ENCODE measurements around the gene NME2. TPM values are rescaled to one million over a fixed set of nuclear protein-coding genes. Genes with fewer than 3 reads are reported as not detected.

NME2 gene
- total and polyA plus RNA-seq, 10 of the 15 experiments (the other 5 are each of a cell fraction or from before 2014, with no cell fraction given): 497 to 1,030 (median 786) TPM

DNA sequence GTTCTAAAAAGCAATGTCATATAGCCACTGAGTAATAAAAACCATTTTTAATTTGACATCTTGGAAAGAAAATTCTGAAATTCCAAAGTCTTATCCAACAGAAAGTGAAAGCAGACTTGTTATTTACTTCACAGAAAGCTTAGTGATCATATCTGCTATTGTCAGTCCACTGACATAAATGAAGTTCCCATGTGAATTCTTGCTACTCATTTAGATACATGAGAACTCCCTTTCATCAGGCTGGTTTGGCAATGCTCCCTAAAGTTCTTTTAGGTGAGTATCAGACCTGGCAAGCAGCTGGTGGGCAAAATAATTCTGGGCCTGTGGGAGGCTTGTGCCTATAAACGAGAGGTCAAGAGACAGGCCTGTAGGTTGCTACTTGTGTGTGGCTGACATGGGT, 23.4 kb downstream of the NME2 start:
- CTCF ChIA-PET: no interaction called here
- no peak overlapping the region for H3K4me3 ChIP-seq
- no peaks in the 10 kb centered on the region for H3K9me3 ChIP-seq (replicated peaks; ENCODE audit: control insufficient read depth, insufficient read depth, low read length)
- intact Hi-C loops (cut with micrococcal nuclease; ENCODE audit: unreplicated experiment): no loop called here
- no peaks in the 10 kb centered on the region for H3K4me1 ChIP-seq (ENCODE audit: control insufficient read depth, insufficient read depth, low read length)
- H4K20me1 ChIP-seq (ENCODE audit: control insufficient read depth, insufficient read depth): no peaks in the 10 kb centered on the region
- ATAC-seq (no peak), DNase-seq (ENCODE audit: low read depth, low spot score) (no peak), FAIRE-seq (no peak)
- H3K36me3 ChIP-seq (ENCODE audit: control insufficient read depth in 2 of 2, insufficient read depth in 2 of 2, low read length in 1 of 2): peaks cover 2 to 23% of the 10 kb centered on the region in 2 experiments
- no peak overlapping the region for H3K9ac ChIP-seq (ENCODE audit: control insufficient read depth, insufficient read depth, low read length)
- no peak overlapping the region for H3K4me2 ChIP-seq (ENCODE audit: control insufficient read depth, insufficient read depth)
- H3K27ac ChIP-seq (ENCODE audit: control insufficient read depth, insufficient read depth): no peak overlapping the region
- 59% methylated on average over 1 of the region's 1 CpG for WGBS (ENCODE audit: insufficient coverage, insufficient replicate concordance, low lambda C conversion rate, missing lambda C conversion rate)
- H3K79me2 ChIP-seq (ENCODE audit: control insufficient read depth, insufficient read depth, low read length): no peaks in the 10 kb centered on the region
- in situ Hi-C loops (cut with MboI): loop anchor here (10.0 kb wide), 1 partner anchor 345 kb away; no protein-coding TSS in a partner anchor
- POLR2A ChIA-PET: no interaction called here
- no peak overlapping the region for H2AFZ ChIP-seq (ENCODE audit: control insufficient read depth, low read depth, low read length)
- SMC1A ChIA-PET (ENCODE audit: uncharacterized antibody, unreplicated experiment): no interaction called here
- no peaks in the 10 kb centered on the region for H3K27me3 ChIP-seq (replicated peaks in 1 of 2; ENCODE audit: control insufficient read depth in 2 of 2, insufficient read depth in 2 of 2, low read length in 1 of 2)
- no TSS peak for BruUV-seq (replicated peaks)
- RAD21 ChIA-PET (ENCODE audit: unreplicated experiment): no interaction called here
- no peak for TF ChIP-seq ETV6 (conservative IDR thresholded peaks at IDR 0.05 in 1 of 2, IDR thresholded peaks at IDR 0.05 in 1 of 2; ENCODE audit: borderline replicate concordance in 1 of 2, low read depth in 1 of 2)
- no peak for TF ChIP-seq ZBED1 (IDR thresholded peaks at IDR 0.05; ENCODE audit: borderline replicate concordance)
- TF ChIP-seq, protein P1, sequence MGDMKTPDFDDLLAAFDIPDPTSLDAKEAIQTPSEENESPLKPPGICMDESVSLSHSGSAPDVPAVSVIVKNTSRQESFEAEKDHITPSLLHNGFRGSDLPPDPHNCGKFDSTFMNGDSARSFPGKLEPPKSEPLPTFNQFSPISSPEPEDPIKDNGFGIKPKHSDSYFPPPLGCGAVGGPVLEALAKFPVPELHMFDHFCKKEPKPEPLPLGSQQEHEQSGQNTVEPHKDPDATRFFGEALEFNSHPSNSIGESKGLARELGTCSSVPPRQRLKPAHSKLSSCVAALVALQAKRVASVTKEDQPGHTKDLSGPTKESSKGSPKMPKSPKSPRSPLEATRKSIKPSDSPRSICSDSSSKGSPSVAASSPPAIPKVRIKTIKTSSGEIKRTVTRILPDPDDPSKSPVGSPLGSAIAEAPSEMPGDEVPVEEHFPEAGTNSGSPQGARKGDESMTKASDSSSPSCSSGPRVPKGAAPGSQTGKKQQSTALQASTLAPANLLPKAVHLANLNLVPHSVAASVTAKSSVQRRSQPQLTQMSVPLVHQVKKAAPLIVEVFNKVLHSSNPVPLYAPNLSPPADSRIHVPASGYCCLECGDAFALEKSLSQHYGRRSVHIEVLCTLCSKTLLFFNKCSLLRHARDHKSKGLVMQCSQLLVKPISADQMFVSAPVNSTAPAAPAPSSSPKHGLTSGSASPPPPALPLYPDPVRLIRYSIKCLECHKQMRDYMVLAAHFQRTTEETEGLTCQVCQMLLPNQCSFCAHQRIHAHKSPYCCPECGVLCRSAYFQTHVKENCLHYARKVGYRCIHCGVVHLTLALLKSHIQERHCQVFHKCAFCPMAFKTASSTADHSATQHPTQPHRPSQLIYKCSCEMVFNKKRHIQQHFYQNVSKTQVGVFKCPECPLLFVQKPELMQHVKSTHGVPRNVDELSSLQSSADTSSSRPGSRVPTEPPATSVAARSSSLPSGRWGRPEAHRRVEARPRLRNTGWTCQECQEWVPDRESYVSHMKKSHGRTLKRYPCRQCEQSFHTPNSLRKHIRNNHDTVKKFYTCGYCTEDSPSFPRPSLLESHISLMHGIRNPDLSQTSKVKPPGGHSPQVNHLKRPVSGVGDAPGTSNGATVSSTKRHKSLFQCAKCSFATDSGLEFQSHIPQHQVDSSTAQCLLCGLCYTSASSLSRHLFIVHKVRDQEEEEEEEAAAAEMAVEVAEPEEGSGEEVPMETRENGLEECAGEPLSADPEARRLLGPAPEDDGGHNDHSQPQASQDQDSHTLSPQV (IDR thresholded peaks at IDR 0.05): no peak
- TF ChIP-seq POLR2AphosphoS2 (IDR thresholded peaks at IDR 0.05; ENCODE audit: low read depth, low read length): no peak
- no peak for TF ChIP-seq CEBPB (IDR thresholded peaks at IDR 0.05; ENCODE audit: borderline replicate concordance in 1 of 2, low read depth in 2 of 2, low read length in 2 of 2)
- no peak for TF ChIP-seq SRF (IDR thresholded peaks at IDR 0.05; ENCODE audit: low read depth in 2 of 2, low read length in 2 of 2)
- no peak for TF ChIP-seq STAT1 (conservative IDR thresholded peaks at IDR 0.05)
- TF ChIP-seq DPF2 (IDR thresholded peaks at IDR 0.05): no peak
- no peak for TF ChIP-seq HDGF (IDR thresholded peaks at IDR 0.05)
- TF ChIP-seq HDAC6 (IDR thresholded peaks at IDR 0.05; ENCODE audit: unreplicated experiment): no peak
- TF ChIP-seq TARDBP (IDR thresholded peaks at IDR 0.05; ENCODE audit: borderline replicate concordance): no peak
- TF ChIP-seq, protein P2, sequence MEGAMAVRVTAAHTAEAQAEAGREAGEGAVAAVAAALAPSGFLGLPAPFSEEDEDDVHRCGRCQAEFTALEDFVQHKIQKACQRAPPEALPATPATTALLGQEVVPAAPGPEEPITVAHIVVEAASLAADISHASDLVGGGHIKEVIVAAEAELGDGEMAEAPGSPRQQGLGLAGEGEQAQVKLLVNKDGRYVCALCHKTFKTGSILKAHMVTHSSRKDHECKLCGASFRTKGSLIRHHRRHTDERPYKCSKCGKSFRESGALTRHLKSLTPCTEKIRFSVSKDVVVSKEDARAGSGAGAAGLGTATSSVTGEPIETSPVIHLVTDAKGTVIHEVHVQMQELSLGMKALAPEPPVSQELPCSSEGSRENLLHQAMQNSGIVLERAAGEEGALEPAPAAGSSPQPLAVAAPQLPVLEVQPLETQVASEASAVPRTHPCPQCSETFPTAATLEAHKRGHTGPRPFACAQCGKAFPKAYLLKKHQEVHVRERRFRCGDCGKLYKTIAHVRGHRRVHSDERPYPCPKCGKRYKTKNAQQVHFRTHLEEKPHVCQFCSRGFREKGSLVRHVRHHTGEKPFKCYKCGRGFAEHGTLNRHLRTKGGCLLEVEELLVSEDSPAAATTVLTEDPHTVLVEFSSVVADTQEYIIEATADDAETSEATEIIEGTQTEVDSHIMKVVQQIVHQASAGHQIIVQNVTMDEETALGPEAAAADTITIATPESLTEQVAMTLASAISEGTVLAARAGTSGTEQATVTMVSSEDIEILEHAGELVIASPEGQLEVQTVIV (IDR thresholded peaks at IDR 0.05; ENCODE audit: borderline replicate concordance, partially characterized antibody): no peak
- TF ChIP-seq, protein P3, sequence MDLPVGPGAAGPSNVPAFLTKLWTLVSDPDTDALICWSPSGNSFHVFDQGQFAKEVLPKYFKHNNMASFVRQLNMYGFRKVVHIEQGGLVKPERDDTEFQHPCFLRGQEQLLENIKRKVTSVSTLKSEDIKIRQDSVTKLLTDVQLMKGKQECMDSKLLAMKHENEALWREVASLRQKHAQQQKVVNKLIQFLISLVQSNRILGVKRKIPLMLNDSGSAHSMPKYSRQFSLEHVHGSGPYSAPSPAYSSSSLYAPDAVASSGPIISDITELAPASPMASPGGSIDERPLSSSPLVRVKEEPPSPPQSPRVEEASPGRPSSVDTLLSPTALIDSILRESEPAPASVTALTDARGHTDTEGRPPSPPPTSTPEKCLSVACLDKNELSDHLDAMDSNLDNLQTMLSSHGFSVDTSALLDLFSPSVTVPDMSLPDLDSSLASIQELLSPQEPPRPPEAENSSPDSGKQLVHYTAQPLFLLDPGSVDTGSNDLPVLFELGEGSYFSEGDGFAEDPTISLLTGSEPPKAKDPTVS (IDR thresholded peaks at IDR 0.05; ENCODE audit: low read depth, low read length): no peak
- TF ChIP-seq SREBF1 (IDR thresholded peaks at IDR 0.05; ENCODE audit: low read length): no peak
- TF ChIP-seq, protein P4, sequence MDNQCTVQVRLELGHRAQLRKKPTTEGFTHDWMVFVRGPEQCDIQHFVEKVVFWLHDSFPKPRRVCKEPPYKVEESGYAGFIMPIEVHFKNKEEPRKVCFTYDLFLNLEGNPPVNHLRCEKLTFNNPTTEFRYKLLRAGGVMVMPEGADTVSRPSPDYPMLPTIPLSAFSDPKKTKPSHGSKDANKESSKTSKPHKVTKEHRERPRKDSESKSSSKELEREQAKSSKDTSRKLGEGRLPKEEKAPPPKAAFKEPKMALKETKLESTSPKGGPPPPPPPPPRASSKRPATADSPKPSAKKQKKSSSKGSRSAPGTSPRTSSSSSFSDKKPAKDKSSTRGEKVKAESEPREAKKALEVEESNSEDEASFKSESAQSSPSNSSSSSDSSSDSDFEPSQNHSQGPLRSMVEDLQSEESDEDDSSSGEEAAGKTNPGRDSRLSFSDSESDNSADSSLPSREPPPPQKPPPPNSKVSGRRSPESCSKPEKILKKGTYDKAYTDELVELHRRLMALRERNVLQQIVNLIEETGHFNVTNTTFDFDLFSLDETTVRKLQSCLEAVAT (IDR thresholded peaks at IDR 0.05): no peak
- TF ChIP-seq ZNF207 (IDR thresholded peaks at IDR 0.05; ENCODE audit: borderline replicate concordance): no peak

All from GM12878 (cell line).